DMS53 (cell line): Measurements from ENCODE around the gene CSK.

ENCODE experiments used
- DNase-seq: peaks from one replicate; lab custom pipeline; 2025; lab: John Stamatoyannopoulos, UW

CSK gene

DNA sequence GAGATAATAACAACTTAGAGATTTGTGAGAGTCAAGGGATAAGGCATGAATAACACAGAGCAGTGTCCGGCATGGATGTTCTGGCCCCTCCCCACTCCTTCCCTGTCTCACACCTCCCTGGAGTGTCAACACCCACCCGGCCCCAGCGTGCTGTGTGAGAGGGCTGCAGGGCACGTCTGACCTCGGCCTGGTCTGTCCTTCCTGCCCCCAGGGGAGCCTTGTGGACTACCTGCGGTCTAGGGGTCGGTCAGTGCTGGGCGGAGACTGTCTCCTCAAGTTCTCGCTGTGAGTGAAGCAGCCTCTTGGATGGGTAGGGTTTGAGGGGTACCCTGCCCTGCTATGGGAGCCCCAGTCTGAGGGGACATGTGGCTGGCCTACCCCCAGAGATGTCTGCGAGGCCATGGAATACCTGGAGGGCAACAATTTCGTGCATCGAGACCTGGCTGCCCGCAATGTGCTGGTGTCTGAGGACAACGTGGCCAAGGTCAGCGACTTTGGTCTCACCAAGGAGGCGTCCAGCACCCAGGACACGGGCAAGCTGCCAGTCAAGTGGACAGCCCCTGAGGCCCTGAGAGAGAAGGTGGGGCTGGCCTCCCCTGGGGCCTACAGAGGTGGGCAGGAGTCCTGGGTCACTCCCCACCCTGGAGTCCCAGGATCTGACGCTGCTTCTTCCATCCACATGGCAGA is 19.6 kb downstream of the CSK start:
- no peak for DNase-seq

DNA sequence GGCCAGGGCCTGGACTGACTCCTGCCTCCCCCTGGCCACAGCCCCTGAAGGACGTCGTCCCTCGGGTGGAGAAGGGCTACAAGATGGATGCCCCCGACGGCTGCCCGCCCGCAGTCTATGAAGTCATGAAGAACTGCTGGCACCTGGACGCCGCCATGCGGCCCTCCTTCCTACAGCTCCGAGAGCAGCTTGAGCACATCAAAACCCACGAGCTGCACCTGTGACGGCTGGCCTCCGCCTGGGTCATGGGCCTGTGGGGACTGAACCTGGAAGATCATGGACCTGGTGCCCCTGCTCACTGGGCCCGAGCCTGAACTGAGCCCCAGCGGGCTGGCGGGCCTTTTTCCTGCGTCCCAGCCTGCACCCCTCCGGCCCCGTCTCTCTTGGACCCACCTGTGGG is 20.4 kb downstream of the CSK start:
- DNase-seq: no peak

DNA sequence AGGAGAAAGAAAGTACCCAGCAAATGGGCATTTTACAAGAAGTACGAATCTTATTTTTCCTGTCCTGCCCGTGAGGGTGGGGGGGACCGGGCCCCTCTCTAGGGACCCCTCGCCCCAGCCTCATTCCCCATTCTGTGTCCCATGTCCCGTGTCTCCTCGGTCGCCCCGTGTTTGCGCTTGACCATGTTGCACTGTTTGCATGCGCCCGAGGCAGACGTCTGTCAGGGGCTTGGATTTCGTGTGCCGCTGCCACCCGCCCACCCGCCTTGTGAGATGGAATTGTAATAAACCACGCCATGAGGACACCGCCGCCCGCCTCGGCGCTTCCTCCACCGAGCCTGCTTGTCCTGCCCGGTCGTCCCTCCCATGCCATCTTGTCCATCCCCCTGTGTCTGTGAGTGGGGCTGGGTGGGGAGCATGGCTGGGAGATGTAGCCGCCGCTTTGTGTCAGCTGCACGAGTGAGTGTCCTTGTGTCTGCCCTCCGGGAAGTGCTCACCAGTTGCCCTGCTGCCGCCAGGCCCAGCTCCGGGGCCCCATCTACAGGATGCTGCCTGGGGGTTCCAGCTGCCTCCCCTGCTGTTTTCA is 21.1 kb downstream of the CSK start:
- DNase-seq: no peak

DNA sequence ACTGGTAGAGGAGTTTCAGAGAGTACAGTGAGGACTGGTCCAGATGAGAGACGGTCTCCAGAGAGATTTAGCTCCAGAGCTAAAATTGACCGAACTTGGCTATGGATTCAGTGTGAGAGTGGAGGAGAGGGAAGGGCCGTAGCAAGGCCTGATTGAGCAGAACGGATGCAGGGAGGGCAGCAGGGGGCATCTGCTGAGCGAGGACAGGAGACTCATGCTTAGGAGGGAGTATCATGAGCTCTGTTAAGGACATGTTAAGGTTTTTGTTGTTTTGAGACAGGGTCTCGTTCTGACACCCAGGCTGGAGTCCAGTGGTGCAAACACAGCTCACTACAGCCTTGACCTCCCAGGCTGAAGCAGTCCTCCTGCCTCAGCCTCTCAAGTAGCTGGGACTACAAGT is 23.1 kb downstream of the CSK start:
- no peak for DNase-seq

DNA sequence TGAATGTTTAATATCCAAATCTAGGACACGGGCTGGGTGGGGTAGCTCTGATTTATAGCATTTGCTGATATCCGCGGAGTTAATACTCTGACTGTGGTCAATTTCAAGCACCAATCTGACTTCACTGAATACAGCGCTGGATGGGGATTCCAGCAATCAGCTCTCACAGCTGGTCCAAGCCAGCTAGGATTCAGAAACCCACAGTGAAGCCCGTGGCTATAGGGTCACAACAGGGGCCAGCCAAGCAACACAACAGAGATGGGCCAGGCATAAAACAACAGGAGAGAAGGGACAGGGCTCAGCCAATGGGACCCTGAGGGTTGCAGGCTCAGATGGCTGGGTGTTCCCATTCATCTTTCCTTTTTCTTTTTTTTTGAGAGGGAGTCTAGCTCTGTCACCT is 25.4 kb downstream of the CSK start:
- DNase-seq: no peak

DNA sequence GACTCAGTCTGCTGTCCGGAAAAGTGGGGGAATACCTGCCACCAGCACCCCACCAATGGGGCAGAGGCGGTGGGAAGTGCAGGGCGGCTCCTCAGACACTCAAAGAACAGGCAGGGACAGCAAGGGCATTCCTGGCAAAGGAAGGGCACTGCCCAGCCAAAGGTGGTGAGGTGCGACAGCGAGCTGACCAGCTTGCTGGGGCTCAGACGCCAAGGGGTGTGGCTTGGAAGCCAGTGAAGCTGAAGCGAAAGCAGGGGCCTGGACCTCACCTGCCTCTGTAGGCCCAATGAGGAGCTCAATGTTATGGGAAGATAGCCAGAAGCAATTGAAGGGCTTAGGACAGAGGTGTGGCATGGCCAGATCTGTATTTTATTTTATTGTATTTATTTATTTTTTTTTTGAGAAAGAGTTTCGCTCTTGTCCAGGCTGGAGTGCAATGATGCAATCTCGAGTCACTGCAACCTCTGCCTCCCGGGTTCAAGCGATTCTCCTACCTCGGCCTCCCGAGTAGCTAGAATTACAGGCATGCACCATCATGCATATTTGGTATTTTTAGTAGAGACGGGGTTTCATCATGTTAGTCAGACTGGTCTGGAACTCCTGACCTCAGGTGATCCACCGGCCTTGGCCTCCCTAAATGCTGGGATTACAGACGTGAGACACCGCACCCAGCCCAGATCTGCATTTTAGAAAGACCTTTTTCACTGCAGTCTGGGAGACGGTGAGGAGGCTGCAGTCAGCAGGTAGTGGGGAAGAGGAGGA is 26.4 kb downstream of the CSK start:
- no peak for DNase-seq

DNA sequence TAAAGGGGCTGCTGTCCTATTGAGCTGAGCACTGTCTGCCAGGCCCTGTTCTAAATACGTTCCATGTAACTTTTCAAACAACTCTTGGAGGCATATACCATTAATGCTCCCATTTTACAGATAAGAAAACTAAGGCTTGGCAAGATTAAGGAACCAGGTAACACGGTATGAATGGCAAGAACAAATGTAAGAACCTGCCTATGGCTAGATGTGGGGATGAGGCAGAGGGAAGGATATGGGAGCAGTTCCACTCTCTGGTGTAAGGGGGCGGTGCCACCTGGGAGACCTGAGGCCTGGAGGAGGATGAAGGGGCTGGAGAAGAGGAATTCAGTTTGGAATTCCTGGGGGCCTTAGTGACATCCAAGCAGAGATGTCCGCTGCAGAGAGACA is 27.0 kb downstream of the CSK start:
- DNase-seq: no peak

DNA sequence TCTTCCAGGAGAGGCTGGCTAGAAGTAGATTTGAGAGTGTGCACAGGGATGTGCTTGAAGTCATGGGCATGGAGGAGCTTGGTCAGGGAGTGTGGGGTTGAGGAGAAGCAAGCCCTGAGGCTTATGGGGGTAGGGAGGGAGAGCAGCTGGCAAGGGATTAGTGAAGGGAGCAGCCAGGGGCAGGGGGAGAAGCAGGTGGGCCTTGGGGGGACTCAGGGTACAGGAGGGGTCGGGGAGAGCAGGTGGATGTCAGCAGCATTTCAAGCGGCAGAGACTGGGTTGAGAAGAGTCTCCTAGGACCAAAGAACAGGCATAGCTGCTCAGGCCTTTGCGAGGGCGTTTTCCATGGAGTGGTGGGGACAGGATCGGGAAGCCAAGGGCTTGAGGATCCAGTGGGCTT is 27.4 kb downstream of the CSK start:
- no peak for DNase-seq

DNA sequence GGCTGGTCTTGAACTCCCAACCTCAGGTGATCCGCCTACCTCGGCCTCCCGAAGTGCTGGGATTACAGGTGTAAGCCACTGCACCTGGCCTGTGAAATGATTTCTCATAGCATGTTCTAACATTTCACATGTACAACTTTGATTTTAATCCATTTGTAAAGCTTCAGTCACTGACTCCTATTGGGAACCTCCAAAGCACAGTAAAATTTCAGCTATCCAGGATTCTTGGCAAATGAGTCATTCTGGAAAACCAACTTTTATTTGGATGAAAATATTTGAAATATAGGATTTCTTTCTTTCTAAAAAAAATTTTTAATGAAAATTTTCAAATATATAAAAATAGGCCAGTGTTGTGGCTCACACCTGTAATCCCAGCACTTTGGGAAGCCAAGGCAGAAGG is 28.1 kb downstream of the CSK start:
- DNase-seq: no peak

DNA sequence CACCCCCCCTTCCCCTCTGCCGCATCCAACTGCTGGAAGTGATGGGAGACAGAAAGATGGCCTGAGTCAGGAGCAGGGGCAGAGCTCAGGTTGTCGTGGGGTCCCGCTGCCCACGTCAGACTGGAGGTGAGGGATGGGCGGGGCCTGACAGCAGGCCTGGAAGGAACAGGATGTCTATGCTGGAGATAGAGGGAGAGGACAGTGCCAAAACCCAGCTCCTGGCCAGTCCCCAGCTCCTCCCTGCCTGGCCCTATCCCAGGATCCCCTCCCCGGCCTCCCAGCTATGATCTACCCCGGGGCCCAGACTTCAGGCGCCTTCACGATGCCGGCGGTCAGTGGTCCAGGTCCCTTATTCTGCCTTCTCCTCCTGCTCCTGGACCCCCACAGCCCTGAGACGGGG is 30.7 kb downstream of the CSK start, which contains the start of gene LMAN1L:
Gene LMAN1L, plus strand, starts transcription at position 303 of the 400 bp plus-strand sequence. Its CDS starts 20 bp downstream, at position 323.
- no peak for DNase-seq

DNA sequence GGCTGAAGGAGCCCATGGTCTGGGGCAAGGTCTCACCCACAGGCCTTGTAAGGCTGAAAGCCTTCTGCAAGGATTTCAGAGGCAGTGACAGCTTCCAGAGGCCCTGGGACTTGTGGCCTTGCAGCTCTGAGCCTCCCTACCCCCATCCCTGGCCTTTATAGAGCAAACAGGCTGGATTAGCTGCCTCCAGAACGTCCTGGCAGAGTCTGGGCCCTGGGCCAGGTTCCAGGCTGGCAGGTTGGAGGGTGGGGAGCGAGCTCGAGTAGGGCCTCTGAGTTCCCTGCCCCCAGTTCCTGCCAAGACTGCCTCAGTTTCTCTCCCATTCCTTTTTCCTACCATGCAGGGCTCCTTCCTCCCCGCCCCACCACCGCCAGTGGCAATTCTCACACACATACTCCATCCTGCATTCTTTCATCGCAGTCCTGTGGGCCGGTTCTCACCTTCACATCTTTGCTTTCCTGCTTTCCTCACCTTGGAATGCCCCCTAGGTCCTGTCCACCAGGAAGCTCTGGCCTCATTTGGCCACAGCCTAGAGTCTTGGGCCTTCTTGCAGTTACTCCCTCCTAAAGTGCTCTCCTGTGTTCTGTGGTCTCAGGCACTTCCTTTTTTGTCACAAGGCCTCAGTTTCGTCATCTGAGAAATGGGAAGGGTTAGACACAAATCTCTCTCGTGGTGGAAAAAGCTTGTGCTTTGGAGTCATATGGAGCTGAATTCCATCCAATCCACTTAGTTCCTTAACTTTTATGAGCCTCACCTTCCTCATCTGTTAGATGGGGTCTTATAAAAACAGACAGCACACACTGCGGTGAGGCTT is 33.4 kb downstream of the CSK start:
- DNase-seq: peak; percentile 43

DNA sequence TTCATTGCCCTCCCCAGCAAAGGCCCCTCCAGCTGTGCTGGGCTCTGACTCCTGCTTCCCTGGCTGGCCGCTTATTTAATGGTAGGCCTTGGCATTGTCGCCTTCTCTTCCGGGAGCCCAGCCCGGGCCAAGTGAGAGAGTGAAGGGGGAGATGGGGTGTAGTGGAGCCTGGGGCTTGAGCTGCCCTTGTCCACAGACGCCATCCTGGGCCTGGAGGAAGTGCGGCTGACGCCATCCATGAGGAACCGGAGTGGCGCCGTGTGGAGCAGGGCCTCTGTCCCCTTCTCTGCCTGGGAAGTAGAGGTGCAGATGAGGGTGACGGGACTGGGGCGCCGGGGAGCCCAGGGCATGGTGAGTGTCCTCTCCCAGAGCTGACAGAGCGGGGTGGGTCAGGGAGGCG is 34.1 kb downstream of the CSK start:
- DNase-seq: no peak

DNA sequence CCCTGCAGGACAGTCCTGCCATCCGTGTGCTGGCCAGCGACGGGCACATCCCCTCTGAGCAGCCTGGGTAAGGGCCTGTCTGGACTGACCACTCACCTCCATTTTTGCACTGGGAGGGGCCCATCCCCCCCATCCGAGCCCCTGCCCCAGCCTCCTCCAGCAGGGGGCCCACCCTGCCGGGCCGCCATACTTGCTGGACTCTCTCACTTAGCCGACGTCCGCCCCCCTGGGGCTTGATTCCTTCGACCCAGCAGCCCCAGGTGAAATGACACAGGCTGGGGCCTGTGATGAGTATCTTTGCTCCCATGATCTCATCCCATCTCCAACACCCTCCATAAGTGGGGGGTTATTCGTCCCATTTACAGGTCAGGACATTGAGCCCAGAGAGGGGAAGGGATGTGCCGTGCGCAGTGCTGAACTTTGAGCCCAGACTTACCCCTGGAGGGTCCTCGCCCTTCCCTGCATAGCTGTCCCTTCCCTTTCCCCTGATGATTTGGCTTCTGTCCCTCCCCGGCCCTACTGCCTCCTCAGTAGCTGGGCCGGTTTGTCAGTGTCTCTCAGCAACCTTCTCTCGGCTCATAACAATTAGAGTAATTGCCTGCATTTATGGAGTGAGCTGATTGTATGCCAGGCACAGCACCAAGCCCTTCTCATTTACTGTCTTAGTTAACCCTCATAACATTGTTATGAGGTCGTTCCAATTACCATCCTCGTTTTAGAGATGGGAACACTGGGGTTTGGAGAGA is 34.9 kb downstream of the CSK start:
- DNase-seq: no peak

DNA sequence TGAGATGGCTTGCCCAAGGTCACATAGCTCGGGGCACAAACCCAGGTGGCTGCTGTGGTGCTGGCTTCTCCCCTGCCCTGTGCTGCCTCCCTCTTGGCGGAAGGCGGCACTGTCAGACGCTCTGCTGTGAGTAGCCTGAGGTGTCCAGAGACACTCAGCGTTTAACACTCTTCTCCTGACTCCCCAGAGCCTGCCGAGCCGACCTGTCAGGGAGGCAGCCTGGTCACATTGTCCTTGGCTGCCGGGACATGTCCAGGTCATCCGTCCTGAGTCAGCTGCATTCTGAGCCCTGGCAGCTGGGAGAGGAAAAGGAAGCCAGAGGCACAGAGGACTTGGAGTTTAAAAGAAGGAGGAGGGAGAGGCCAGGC is 35.5 kb downstream of the CSK start:
- DNase-seq: peak; percentile 41

DNA sequence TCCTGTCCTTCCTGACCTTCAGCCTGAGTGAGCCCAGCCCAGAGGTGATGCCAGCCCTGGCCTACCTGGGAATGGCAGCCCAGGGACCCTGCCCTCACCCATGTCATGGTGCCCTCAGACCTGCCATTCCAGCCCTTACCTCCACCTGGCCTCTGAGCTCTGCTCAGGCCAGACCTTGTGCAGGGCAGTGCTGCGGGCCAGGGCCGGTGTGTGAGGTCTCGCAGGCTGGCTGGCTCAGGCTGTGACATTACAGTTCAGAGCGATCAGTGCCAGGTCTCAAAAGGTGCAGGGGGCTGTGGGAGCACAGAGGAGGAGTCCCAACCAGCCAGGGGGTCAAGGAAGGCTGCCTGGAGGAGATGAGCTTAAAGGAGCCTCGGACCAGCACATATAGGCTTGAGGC is 38.2 kb downstream of the CSK start:
- DNase-seq: no peak

DNA sequence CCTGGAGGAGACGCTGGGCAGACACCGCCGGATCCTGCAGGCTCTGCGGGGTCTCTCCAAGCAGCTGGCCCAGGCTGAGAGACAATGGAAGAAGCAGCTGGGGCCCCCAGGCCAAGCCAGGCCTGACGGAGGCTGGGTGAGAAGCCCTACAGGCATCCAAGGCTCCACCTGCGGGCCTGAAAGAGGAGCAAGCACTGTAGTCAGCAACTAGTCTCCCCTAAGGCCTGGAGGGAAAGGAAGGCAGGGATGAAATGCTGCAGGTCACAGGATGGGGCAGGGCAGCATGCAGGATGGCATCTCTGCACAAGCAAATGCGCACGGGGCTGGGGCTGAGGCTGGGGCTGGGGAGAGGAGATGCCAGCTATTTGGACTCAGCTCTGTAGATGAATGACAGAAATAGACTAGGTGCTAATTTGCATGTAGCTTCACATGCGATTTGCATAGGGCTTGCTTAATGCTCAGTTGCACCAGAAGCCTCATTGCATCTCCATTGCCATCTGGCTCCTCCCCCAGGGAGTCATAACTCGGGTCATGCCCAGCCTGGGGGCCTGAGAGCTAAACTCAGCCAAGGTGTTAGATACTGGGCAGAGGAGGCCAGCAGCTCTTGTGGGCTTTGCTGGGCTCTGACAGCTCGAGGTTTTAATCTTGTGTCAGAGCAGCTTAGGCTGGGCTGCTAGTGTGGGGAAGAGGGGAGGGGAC is 39.4 kb downstream of the CSK start:
- no peak for DNase-seq

DNA sequence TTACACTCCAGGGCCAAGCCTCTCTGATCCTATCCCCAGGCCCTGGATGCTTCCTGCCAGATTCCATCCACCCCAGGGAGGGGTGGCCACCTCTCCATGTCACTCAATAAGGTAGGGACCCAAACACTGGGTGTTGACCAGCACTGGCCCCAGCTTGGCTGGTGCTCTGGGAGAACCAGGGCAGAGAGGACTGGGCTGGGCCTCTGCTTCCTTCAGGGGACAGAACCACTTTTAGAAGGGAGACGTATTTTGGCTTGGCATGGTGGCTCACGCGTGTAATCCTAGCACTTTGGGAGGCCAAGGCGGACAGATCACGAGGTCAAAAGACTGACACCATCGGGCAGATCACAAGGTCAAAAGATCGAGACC is 39.9 kb downstream of the CSK start:
- no peak for DNase-seq

DNA sequence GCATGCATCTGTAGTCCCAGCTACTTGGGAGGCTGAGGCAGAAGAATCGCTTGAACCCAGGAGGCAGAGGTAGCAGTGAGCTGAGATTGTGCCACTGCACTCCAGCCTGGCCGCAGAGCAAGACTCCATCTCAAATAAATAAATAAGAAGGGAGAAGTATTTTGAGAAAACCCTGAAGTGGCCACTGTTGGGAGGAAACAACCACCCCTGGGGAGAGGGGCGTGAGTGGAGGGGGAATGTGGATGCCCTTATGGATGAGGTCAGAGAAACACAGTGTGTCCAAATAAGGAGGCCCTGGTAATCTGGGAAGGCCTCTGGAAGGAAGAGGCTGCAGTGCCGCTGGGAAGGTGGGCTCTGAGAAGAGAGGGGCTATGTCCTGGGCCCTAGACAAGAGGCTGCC is 40.4 kb downstream of the CSK start:
- no peak for DNase-seq

DNA sequence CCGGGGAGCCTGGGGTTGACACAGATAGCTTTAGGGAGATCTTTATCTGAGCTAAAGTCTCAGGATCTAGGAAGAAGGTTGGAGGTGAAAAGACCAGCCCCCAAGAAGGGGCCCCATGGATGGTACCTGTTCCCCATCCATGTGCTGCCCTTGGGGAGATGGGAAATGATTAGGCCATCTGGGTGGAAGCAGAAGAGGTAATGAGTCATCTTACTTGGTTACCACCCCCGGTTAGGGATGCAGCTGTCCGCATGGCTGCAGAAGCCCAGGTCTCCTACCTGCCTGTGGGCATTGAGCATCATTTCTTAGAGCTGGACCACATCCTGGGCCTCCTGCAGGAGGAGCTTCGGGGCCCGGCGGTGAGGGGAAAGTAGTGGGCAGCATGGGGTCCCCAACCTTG is 41.4 kb downstream of the CSK start:
- DNase-seq: peak; percentile 54

DNA sequence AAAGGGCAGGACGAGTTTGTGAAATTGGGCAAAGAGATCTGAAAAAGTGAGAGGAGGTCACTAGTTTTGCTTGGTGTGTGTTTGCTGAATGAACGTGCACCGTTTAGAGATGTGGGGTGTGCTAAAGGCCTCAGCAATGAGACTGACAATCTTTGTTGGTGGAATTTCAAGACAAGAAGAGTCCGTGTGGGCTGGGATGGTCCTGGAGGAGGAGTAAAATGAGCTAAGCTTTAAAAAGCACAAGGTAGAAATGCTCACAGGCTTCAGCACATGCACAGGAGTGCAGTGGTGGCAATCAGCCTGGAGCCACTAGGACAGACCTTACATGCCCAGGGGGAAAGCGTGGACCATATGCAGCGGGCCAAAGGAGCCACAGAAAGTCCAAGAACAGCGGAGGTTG is 43.1 kb downstream of the CSK start:
- no peak for DNase-seq

DNA sequence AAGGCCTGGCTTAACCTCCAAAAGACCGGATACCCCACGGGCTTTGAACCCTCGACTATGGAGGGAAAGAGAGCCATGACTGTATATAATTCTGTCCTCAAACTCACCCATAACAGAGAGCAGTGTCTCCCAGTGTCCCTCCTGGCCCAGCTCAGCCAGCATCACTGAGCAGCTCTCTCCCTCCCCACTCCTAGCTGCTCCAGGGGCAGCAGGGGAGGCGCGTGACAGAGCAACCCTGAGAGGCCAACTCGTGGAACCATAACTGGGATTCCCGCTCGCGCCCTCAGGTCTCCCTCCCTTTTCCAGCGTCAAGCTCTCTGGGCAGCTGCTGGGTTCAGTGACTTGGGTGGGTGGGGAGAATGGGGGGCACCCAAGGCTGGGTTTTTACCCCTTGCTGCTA is 44.0 kb downstream of the CSK start:
- DNase-seq: no peak
